Heart right ventricle (tissue), 16 donors: ENCODE data around the gene NUDT4. TPM values are rescaled to one million over a fixed set of nuclear protein-coding genes. Genes with fewer than 3 reads are reported as not detected.

Source experiments
- ATAC-seq, 8 donors: fragments of 200-7000 bp; cut with Tn5 transposase; one replicate each; pipeline ENCODE4 v1.9.1; 2020; ENCODE audit warnings: mild to moderate bottlenecking in 8 of 8, moderate library complexity in 8 of 8, moderate number of reproducible peaks in 1 of 8
- DNase-seq, 2 donors: peaks; one replicate each; pipeline ENCODE4 v3.0.0-alpha.2; 2020
- H3K27ac ChIP-seq, 10 donors: fragments of 200-600 bp; sonication (generic) in 2 of 10; one replicate each; pipeline versions ENCODE4 v1.5.0 to v1.8.0; 2020 to 2022; ENCODE audit warnings: mild to moderate bottlenecking in 3 of 10
- H3K27me3 ChIP-seq, 7 donors: fragments of 200-600 bp; one replicate each; pipeline ENCODE4 v1.8.0; 2021 to 2022; ENCODE audit warnings: mild to moderate bottlenecking in 2 of 7
- H3K36me3 ChIP-seq, 9 donors: fragments of 200-600 bp; sonication (generic) in 1 of 9; one replicate each; pipeline versions ENCODE4 v1.5.0 to v1.8.0; 2020 to 2022; ENCODE audit warnings: mild to moderate bottlenecking in 2 of 9
- H3K4me1 ChIP-seq, 9 donors: fragments of 200-600 bp; sonication (generic) in 1 of 9; one replicate each; pipeline versions ENCODE4 v1.5.0 to v1.8.0; 2020 to 2022; ENCODE audit warnings: mild to moderate bottlenecking in 4 of 9
- H3K4me3 ChIP-seq, 10 donors: fragments of 200-600 bp; sonication (generic) in 2 of 10; one replicate each; pipeline versions ENCODE4 v1.5.0 to v1.8.0; 2020 to 2022; ENCODE audit warnings: mild to moderate bottlenecking in 7 of 10, moderate library complexity in 2 of 10
- H3K9me3 ChIP-seq, 11 donors: fragments of 200-600 bp in 10 of 11; sonication (generic) in 2 of 11; one replicate each; pipeline versions ENCODE4 v1.5.0 to v1.8.0; 2013 to 2022; ENCODE audit warnings: mild to moderate bottlenecking in 2 of 11, control low read depth in 1 of 11, moderate library complexity in 1 of 11
- CTCF ChIP-seq, 9 donors: fragments of 200-600 bp; sonication (generic) in 2 of 9; IDR thresholded peaks; one replicate each; pipeline versions ENCODE4 v1.5.0 to v1.8.0; 2021 to 2022; ENCODE audit warnings: antibody characterized with exemption in 9 of 9, mild to moderate bottlenecking in 5 of 9, moderate library complexity in 1 of 9
- WGBS, 2 donors: extraction: QIAGEN DNeasy Blood & Tissue Kit; methylation state at CpG; one replicate each; pipeline ENCODE4 v1.1.7; 2013; ENCODE audit warnings: inconsistent platforms in 1 of 2; 5-methylcytosine and 5-hydroxymethylcytosine counted together
- intact Hi-C, 10 donors: fragments of 100-400 bp; cut with DNase I; formaldehyde crosslinking; loops; one replicate each; pipeline versions ENCODE4 v1.11.1 to v1.14.2; 2022
- polyA plus RNA-seq, 2 donors: library from polyadenylated mRNA; stranded (reverse); fragments of 200-250 nt; gene quantifications; one replicate each; pipeline ENCODE4 v1.2.3, GENCODE V29; 2013
- total RNA-seq, 10 donors: library from RNA; stranded (reverse); fragmentation: NEBNext Ultra II Directional in 3 of 10; extraction: Animal tissue kit (Norgen Biotek cat#: 25700) in 3 of 10; gene quantifications; one replicate each; pipeline versions ENCODE4 v1.2.1 to v1.2.4, GENCODE V29; 2021 to 2023
- donor health status: Arrhythmogenic right ventricular cardiomyopathy.
- donor health status: ischemic (EF 13 %, LVEDD 7.1; RV severe dilation, severe dysfunction).
- donor health status: healthy with polysubstance abuse.
- donor health status: DM: no; HTN: yes; CAD: no.
- donor health status: DM: no; HTN: no; CAD: no.
- donor health status: ischemic (EF 25% LVEDD 6.9; RV normal size, moderate dysfunction).
- donor health status: ischemic (EF 25% LVEDD 5.7; RV mildly dilated, moderate dysfunction).
- donor health status: healthy.
- donor health status: DM: yes; HTN: yes; CAD: no.
- donor health status: Ischemic cardiomyopathy.
- donor health status: ischemic (EF 35%, LVEDD 5.7; RV mildly dilated, moderate dysfunction).
- donor health status: nonischemic (EF 11% LVEDD 7.7; RV severe dilation, severe dysfunction).
- donor health status: DM: yes; HTN: yes; CAD: no.
- donor health status: PGD.
- donor health status: ischemic (EF 29% LVEDD 5.4; RV normal size, mild dysfunction).
- donor health status: nonischemic (EF 23%, LVEDD 6.1; RV moderate dilation, normal function).

NUDT4 gene
- total and polyA plus RNA-seq, 12 donors, result 61.1 to 663 (median 210) TPM

GRCh38 chr12:93447555-93448290 lies 70.0 kb downstream of the NUDT4 start:
- DNase-seq (no peak), ATAC-seq (no peak)
- Histone ChIP-seq H3K27me3 (no peaks in the 10 kb centered on the region), H3K4me3 (no peak overlapping the region), H3K27ac (no peak overlapping the region), H3K4me1 (peaks cover 0 to 6% (median 4%) of the 10 kb centered on the region in 9 donors), H3K9me3 (no peaks in the 10 kb centered on the region), H3K36me3 (no peaks in the 10 kb centered on the region)
- intact Hi-C loops, result no loop called here
- WGBS, 2 donors, result 62 to 73% methylated on average over 4 of the region's 4 CpGs
- TF ChIP-seq CTCF (IDR thresholded peaks at IDR 0.05), result no peak

GRCh38 chr12:93448796-93449195 lies 71.1 kb downstream of the NUDT4 start:
- no peak overlapping the region for H3K4me3 ChIP-seq
- WGBS, 2 donors, result 57 to 59% methylated on average over 5 of the region's 5 CpGs
- peak in 3 of 8 donors; percentile 33 to 50 (median 42) for ATAC-seq
- no peaks in the 10 kb centered on the region for H3K36me3 ChIP-seq
- no peaks in the 10 kb centered on the region for H3K27me3 ChIP-seq
- H3K9me3 ChIP-seq, result no peaks in the 10 kb centered on the region
- H3K27ac ChIP-seq, result no peak overlapping the region
- TF ChIP-seq CTCF (IDR thresholded peaks at IDR 0.05), result no peak
- DNase-seq, result no peak
- H3K4me1 ChIP-seq, result peaks cover 0 to 4% (median 0%) of the 10 kb centered on the region in 9 donors
- intact Hi-C loops, result no loop called here

- intact Hi-C loops, result no loop called here
- DNase-seq (no peak), ATAC-seq (no peak)
- TF ChIP-seq CTCF (IDR thresholded peaks at IDR 0.05), result no peak
- H3K4me3 ChIP-seq, result no peak overlapping the region
- H3K27ac ChIP-seq, result no peak overlapping the region
- peaks cover 0 to 4% (median 0%) of the 10 kb centered on the region in 9 donors for H3K4me1 ChIP-seq
- no peaks in the 10 kb centered on the region for H3K9me3 ChIP-seq
- H3K36me3 ChIP-seq, result no peaks in the 10 kb centered on the region
- 83 to 97% methylated on average over 1 of the region's 1 CpG for WGBS, 2 donors
- H3K27me3 ChIP-seq, result peaks cover 0 to 3% (median 0%) of the 10 kb centered on the region in 7 donors
Measured at GRCh38 chr12:93449277-93449676, 71.6 kb downstream of the NUDT4 start.

- Histone ChIP-seq H3K4me3 (no peak overlapping the region), H3K4me1 (peaks cover 0 to 4% (median 0%) of the 10 kb centered on the region in 9 donors), H3K27me3 (peaks cover 0 to 5% (median 0%) of the 10 kb centered on the region in 7 donors), H3K36me3 (no peaks in the 10 kb centered on the region), H3K9me3 (no peaks in the 10 kb centered on the region), H3K27ac (no peak overlapping the region)
- no peak for TF ChIP-seq CTCF (IDR thresholded peaks at IDR 0.05)
- no peak for ATAC-seq
- intact Hi-C loops, result no loop called here
- 71 to 86% methylated on average over 3 of the region's 3 CpGs for WGBS, 2 donors
- no peak for DNase-seq
Measured at GRCh38 chr12:93451423-93452158, 73.9 kb downstream of the NUDT4 start.
